ENCODE results near the gene UNC93A.
"Not testable (repeated sequence)": the region's sequence is repeated elsewhere in the genome, so short reads cannot be mapped to it uniquely, and the experiment has no call there.

UNC93A gene

DNA sequence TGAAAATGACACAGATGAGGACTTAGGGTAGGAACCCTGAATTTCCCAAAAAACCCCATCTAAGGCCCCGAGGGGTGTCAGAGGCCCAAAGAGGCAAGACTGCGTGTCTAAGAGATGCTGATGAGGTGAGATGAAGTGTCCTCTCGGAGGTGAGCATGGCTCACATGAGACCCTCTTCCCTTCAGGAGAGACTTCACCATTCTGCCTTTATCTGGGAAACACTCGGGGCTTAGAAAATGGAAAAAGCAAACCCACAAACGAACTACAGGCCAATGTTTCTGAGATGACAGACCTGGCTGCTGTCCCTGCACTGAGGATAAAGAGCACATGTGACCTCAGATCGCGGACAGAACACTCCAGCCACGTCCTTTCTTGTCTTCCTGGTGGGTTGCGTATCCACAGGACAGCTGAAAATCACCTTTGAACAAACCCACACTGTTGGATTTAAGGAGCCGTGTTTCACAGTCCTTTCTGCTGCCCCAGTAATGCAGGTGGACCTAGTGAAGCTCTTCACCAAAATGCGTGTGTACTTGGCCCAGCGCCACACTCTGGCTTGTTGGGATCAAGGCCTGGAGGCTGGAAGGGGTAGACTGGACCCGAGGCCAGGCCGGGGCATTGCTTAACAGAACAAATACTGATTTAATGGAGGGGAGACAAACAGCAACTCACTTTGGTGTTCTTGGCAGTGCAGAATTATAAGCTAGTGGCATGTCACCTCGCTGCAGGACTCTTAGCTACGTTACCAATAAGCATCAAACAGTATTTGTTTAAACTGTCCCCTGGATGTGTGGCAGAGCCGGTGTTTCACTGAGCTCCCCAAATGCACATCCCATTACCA is 18.5 kb downstream of the UNC93A start:
- DNase-seq, ATAC-seq: not testable (repeated sequence)

DNA sequence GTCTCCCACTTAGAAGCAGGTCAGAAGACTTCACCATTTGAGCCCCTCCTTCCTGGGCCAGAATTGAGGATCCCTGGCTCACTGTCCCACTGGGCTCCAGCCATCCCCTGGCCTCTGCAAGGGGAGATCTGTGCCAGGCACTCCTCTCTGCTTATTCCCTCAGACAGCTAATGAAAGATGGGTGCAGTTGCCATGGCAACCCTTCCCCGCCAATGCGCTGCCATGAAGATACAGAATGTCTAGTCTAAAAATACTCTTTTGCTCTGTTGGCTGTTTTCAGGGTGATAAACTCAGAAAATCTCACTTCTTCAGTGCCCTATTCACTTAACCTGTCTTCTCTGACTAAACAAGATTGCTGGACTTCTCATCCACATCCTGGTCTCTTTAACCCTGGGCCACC is 20.2 kb downstream of the UNC93A start:
- DNase-seq: no peak
- no peak for ATAC-seq

DNA sequence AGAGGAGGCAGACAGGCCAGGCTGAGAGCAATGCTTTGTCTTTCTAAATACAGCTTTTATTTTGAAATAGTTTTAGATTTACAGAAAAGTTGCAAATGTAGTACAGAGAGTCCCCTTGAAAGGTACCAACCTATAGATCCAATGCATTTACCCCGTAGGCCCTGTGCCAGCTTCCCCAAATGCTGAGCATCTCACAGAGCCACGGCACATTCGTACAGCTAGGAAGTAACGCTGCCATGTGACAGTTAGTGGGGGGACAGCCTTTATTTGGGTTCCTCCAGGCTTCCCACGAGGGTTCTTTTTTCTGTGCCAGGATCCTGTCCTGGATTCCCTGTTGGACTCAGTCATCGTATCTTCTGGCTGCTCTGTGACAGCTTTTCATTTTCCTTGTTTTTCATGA is 20.6 kb downstream of the UNC93A start:
- not testable (repeated sequence) for DNase-seq, ATAC-seq

DNA sequence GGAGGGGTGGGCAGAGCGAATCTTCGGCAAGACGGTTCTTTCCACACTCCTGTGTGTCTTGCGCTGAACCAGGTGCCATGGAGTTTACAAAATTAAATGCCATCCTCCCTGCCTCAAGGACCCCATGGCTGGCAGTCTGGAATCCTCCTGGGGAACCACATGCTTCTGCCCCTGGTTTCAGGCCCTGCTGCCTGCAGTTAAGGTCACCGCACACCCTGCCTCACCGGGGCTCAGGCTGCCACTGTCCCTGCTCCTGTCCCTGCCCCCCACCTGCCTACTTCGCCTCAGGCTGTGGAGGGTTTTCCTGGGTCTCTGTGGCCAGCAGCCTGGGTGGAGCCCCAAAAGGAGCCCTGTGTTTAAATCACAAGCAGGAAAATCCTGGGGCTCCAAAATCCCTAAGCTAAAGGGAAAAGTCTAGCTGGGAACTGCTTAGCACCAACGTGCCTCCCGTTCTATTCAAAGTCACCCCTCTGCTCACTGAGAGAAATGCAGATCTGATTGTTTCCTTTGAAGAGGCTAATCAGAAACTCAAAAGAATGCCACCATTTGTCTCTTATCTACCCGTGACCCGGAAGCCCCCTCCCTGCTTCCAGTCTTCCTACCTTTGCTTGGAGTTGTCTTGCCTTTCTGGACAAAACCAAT is 23.2 kb downstream of the UNC93A start:
- no peak for ATAC-seq
- no peak for DNase-seq

DNA sequence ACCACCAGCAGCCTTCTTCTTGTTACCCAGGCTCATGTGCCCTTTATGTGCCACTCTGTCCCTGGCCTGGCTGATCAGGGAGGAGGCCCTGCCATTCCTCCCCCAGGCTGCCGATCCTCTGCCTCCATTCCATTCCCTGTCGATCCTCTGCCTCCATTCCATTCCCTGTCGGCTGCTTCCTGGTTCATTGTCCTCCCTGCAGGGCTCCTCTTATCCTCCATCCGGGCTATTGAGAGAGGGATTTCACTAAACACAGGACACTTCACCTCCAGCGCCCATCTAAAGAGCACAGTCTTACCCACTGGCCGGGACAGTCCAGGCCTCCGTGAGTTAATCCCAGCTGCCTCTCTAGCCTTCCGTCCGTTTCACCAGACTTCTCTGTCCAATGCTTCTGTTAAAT is 26.1 kb downstream of the UNC93A start:
- DNase-seq: no peak
- ATAC-seq: no peak

DNA sequence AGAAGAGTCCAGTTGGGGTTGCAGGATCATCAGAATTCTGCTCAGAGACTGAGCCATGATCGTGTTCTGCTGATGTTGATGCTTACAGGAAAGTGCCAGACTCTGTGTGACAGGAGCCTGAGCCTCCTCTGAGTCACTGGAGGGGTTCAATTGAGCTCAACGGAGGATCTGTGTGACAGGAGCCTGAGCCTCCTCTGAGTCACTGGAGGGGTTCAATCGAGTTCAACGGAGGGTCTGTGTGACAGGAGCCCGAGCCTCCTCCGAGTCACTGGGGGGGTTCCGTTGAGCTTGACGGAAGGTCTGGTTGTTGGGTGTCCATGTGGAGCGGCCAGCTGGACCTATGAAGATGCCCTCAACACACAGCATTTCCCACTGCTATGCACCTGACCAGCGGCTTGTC is 27.2 kb downstream of the UNC93A start:
- not testable (repeated sequence) for ATAC-seq

DNA sequence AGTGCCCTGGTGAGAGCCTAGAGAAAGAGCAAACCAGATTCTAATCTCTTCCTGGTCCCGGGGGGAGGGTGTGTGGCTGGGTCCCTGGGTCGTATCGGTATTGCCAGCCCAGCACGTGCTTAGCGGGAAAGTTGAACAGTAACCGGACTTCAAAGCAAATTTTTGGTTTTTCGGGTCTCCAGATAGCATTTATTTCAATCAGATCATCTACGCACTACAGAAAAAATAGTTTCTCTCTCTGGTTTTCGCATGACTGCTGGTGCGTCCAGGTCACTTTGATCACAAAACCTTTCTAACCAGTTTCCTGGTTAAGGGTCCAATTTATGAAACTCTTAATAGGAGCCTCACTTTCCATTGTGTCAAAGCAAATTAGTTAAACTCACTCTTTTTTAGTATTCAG is 27.7 kb downstream of the UNC93A start:
- ATAC-seq, DNase-seq: not testable (repeated sequence)

More for the DNA sequence above, 27.2 kb downstream of the UNC93A start:
- DNase-seq: not testable (repeated sequence)

DNA sequence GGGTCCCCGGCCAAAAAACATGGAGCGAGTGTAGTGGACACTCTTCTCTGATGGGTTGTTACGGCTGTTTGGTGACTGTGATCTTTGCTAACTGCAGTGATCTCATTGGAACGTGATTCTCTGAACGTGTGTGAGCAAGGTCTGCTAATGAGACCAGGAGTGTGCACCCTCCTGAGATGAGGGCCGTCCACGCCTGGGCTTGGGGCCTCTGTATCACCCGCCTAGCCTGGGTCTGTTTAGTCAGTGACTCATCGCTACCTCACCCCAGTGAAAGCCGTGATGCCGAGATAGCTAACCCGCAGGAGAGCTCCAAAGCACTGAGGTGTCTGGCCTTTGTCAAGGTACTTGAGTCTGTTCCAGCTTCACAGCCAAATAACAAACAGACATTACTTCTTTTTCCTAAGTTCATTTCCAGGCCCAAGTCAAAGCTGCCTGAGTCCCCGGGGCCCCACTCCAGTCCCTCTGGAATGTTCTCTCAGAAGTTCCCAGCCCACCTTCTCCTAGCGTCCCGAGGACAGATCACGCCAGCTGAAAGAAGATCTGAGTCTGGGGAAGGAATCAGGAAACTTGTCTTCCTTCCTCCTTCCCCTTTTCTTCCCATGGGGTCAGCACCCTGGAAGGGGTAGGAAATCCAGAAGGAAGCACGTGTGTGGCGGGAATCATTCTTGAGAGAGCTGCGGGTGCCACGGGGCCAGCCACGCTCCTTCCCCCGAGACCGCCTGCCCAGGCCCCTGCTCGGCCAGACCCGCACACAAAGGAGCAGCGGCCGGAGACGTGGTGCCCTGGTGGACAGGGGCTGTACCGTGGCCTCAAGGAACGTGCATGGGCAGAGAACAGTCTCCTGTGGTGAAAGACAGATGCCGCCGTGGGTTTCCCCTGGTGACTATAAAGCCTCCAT is 29.0 kb downstream of the UNC93A start:
- DNase-seq, ATAC-seq: not testable (repeated sequence)

DNA sequence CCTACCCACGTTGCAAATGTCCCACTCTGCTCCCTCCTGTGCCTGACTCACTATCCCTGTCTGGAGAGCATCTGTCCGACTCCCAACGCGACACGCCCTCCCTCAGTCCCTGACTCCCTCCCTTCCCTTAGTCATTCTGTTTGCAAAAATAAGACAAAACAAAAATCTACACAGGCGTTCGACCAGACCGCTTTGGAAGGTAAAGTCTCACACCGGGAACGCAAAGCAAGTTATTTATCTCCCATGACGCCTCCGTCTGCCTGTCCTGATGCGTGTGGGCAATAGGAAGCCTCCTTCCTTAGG is 29.6 kb downstream of the UNC93A start:
- not testable (repeated sequence) for DNase-seq, ATAC-seq

DNA sequence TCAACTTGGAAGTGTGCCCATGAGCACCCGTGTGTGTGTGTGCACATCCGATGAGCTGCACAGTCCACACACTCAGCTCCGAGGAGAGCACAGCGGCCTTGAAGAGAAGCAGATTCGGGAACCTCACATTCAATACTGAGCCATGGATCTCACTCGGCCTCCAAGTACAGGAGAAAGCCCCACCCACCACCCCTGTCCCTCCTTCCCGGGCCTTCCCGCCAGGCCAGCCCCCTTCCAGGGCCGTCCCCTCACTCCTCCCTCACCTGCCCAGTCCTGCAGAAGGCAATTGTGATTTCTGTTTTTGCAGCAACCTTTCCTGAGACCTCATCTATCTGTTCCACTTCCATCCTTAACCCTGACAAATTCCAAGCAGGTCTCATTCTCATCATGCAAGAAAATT is 30.1 kb downstream of the UNC93A start:
- not testable (repeated sequence) for DNase-seq, ATAC-seq

DNA sequence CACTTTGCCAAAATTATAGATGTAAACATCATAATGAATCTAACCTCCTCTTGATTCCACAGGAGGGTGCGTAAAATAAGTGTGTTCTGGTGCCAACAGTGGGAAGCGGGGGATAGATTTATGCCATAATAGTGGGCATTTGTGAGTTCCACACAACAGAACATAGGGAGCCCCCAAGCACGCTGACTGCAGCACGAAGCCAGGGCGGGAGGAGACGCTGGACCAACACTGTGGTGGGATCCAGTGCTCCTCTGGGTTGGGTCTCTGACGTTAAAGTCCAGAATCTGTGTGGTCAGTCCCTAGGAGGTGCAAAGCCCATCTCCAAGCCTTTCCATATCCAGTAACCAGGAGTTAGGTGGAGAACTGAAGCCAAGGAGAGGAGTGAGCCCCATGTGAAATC is 32.0 kb downstream of the UNC93A start:
- DNase-seq (no peak), ATAC-seq (no peak)

DNA sequence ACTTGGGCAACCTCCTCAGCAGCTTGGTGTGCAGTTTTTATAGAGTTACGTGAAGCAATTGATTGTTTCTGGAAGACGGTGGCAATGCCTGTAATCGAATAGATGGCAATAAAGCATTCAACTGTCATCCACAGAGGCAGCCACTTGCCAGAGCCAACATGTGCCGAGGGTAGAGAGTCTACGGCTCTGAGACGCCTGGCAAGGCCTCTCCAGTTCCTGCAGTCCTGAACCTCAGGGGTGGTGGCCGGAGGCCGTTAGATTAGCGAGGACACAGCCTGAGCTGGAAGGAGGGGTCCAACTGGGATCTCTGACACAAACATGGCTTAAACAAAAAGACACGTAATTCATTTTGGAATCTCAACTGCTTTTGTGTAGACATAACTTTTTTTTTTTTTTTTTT is 33.0 kb downstream of the UNC93A start:
- DNase-seq (no peak), ATAC-seq (no peak)

DNA sequence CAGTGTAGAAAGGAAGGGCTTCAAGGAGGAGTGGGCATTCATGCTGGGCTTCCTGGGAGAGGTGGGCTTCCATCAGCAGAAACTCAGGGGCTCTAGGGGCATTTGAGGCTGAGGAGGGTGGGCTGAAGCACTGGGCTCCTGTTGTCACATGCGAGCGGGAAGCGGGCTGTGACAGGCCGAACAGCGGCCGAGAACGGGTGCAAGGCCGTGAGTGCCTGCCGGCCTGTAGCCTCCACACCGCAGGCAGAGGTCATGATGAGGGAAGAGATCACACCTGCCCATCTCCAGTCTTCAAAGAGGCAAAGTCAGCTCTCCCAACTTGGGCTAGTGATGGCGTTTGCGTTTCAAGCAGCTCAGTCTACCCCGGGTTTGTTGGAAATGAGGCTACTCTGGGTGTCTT is 34.7 kb downstream of the UNC93A start:
- ATAC-seq (no peak), DNase-seq (no peak)

DNA sequence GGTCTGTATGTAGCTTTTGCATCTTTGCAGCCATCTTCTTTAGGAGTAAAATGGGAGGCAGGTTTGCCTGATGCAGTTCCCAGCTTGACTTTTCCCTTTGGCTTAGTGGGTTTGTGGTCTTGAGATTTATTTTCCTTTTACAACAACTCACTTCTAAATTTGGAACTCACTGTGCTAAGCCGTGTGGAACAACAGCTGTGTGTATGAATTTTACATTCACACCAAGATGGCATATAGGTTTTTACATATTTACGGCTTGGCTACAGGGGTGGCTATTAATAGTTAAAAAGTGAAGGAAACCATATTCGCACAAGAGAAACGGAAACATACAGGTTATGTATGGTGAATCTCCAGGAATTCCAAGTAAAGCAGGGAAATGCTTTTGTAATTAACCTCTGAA is 36.3 kb downstream of the UNC93A start:
- DNase-seq (no peak), ATAC-seq (no peak)

DNA sequence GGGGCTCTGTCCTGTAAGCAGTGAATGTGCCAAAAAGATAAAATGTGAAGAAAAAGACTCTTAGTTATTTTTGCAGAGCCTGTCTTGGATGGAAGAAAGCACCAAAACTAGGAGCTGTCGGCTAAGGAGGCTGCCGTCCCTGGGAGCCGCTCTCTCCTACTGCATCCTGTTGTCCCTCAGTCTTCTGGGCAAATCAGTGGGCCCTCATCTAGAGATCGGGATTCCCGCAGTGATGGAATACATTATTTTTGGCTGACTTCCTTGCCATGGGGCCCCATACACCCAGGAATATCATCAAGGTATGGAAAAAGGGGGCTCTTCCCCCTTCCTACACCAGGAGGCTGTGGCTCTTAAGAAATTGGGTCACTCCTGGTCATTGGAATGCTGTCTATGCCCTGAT is 37.0 kb downstream of the UNC93A start:
- DNase-seq (no peak), ATAC-seq (no peak)

DNA sequence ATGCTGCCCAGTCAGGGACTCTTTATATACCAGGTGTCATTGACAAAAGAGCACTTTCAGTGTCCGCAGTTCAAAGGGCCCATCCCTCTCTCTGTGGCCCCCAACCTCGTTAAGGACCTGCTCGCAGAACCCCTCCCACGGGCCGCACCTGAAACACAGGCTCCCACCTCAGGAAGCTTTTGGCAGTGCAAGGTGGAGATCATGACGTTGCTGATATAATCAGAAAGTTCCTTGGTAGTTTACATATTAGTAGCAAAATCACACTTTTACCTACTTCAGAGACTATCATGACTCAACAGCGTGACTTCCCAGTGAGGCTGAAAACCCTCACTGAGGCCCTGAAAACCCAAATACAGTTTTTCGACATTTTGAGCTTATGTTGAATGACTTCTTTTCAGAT is 37.9 kb downstream of the UNC93A start:
- no peak for ATAC-seq
- no peak for DNase-seq

DNA sequence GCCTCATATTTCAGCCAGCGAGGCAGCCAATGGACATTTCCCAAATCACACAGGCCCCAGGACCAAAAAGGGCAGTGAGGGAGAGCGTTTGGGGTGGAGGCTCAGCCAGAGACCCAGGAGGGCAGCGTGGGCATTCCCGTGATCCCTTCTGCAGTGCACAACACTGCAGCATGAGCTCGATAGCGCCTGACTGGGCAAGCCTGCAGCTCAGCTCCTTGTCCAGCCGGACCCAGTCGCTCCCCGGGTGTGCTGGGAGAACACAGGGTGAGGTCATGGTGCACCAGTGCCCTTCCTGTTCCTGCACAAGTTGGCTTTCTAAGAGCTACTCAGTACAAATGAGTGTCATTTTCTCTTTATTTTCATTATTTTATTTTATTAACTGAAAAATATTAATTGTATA is 39.6 kb downstream of the UNC93A start:
- DNase-seq: no peak
- ATAC-seq: no peak

DNA sequence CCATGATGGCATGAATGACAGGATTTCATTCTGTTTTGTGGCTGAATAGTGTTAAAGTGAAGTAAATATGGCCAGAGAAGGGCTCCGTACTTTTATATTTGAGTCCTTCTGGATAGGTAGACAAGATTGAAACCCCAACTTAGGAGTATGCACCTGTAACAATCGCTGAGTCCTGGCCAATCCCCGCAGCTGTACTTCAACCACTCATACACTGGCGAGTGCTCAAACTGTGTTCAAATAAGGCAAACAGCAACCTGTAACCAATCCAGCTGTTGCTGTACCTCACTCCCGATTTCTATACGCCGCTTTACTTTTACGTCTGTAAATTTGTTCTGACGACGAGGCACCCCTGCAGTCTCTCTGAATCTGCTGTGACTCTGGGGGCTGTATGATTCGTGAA is 40.5 kb downstream of the UNC93A start:
- ATAC-seq (no peak), DNase-seq (no peak)

DNA sequence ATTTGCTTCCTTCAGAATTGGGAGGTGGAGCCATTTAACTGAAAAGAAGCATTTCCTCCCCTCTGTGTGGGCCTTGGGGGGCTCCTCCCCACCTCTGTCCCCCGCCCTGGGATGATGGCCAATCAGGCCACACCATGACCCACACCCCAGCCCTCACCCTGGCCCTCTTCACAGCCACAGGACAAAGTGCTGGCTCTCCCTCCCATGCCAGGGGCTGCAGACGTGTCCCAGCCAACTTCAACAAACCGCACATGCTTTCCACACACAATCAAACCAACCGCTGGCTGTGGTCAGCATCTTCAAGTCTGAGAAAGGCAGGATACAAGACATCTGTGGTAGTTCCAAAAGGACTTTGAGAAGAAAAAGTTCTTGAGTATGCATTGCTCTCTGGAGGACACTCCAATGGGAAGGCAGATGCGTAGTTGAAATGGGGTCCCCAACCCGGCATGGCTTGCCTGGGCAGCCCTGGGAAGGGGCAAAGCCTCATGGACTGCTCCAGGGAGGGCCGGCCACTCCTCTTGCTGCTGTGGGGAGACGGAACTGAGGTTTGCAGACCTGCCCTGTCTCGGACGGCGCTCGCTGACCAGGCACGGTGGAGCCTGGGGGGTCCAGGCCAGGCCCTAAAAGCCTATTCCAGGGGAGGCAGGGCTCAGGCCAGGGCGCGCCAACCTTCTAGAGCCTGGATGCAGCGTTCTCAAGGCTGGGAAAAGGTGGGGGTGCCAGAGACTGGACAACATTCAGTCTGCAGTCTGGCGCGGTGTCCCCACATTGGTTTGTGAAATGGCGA is 45.9 kb downstream of the UNC93A start:
- DNase-seq (no peak), ATAC-seq (no peak)

DNA sequence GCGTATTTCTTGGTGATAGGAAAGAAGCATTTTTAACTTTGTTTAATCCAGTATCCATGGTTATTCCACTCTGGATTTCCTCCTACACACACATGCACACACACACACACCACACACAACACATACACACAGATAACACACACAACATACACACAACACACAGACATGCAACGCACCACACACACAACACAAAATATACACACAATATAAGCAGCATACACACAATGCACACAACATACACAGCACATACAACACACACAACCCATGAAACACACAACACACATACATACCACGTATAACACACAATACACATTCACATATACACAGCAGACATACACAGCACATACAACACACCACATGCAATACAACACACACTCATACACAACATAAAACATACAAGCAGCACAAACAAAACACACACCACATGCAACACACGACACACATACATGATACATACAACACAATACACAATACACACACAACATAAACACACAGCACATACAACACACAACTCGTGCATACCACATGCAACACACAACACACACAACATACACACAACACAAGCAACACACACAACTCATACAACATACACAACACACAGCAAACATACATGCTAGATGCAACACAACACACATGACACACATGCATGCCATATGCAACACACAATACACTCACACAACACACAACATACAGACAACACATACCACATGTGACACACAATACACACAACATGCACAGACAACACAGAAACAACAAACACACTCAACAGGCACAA is 46.7 kb downstream of the UNC93A start:
- ATAC-seq (no peak), DNase-seq (no peak)

DNA sequence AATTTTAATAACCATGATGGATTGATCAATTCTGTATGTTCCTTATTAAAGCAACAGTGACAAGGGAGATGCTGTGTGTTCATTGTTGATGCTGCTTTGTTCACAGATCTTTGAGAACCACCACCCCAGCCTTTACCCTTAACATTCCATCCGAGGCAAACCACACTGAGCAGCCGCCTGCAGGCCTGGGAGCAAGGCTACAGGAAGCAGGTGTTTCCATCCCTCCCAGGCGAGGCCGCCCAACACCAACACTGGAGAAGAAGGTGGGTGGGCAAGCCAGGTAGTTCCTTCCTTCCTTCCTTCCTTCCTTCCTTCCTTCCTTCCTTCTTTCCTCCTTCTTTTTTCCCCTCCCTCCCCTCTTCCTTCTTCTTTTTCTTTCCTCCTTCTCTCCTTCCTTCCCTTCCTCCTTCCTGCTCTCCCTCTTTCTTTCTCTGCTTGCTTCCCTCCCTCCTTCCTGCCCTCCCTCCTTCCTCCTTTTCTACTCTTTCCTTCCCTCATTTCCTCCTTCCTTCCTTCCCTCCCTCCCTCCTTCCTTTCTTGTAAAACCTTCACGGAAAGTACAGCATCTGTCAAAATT is 47.5 kb downstream of the UNC93A start:
- DNase-seq (no peak), ATAC-seq (no peak)

All from stimulated activated naive CD8-positive, alpha-beta T cell treated with anti-CD3 and anti-CD28 coated beads, Interleukin-15, Interleukin-2, amounts not matched to agents 100 U/mL and 50 U/mL, for 24 hours (primary cell).